GM12878 (cell line): ENCODE data around the gene MAST4. TPM values are rescaled to one million over a fixed set of nuclear protein-coding genes. Genes with fewer than 3 reads are reported as not detected.

Experiments used
- ATAC-seq: fragments of 200-7000 bp; cut with Tn5 transposase; 3 replicates; pipeline ENCODE4 v1.9.1; 2020; ENCODE audit warnings: mild to moderate bottlenecking, moderate library complexity
- BruUV-seq: library from RNA; stranded (reverse); fragments of 400-500 nt; replicated peaks from 2 replicates; lab custom pipeline; 2021; lab: Mats Ljungman, UMichigan
- CTCF ChIA-PET: fragments of 300-600 bp; sonication (Branson Sonifier 250); formaldehyde crosslinking; extraction: SDS; loops from one replicate; lab custom pipeline; 2021; ENCODE audit warnings: inconsistent platforms; lab: Yijun Ruan, JAX
- POLR2A ChIA-PET: fragments of 350-600 bp; formaldehyde crosslinking; extraction: SDS; loops from one replicate; lab custom pipeline; 2021; ENCODE audit warnings: inconsistent platforms; lab: Charles Lee
- RAD21 ChIA-PET: fragments of 300-600 bp; sonication (Branson Sonifier 250); formaldehyde crosslinking; loops from one replicate; lab custom pipeline; 2023; ENCODE audit warnings: antibody characterized with exemption; ENCODE audit not compliant: unreplicated experiment; lab: Charles Lee
- SMC1A ChIA-PET: fragments of 300-600 bp; sonication (Branson Sonifier 250); formaldehyde crosslinking; loops from one replicate; lab custom pipeline; 2023; ENCODE audit not compliant: unreplicated experiment, uncharacterized antibody; lab: Charles Lee
- DNase-seq: peaks from one replicate; pipeline ENCODE4 v3.0.0-alpha.2; 2011; ENCODE audit warnings: low read depth, low spot score
- FAIRE-seq: peaks from 3 replicates; lab custom pipeline; 2011; peaks lifted over from hg19 to GRCh38; lab: Jason Lieb, UNC
- H2AFZ ChIP-seq: 2 replicates; pipeline ENCODE4 v1.6.0; 2011; ENCODE audit warnings: low read depth, low read length, control low read depth; ENCODE audit not compliant: control insufficient read depth
- H3K27ac ChIP-seq: 2 replicates; pipeline ENCODE4 v1.5.1; 2011; ENCODE audit warnings: control low read depth; ENCODE audit not compliant: control insufficient read depth, insufficient read depth
- H3K27me3 ChIP-seq, 2 experiments: replicated peaks in 1 of 2; 2 replicates each; pipeline versions ENCODE4 v1.6.0 to v1.6.1; 2011; ENCODE audit warnings: low read length in 1 of 2; ENCODE audit not compliant: control insufficient read depth in 2 of 2, insufficient read depth in 2 of 2
- H3K36me3 ChIP-seq, 2 experiments: 2 replicates each; pipeline ENCODE4 v1.5.1; 2011; ENCODE audit warnings: low read length in 1 of 2; ENCODE audit not compliant: control insufficient read depth in 2 of 2, insufficient read depth in 2 of 2
- H3K4me1 ChIP-seq: 2 replicates; pipeline ENCODE4 v1.6.1; 2011; ENCODE audit warnings: mild to moderate bottlenecking, low read length, moderate library complexity, mixed read lengths; ENCODE audit not compliant: control insufficient read depth, insufficient read depth
- H3K4me2 ChIP-seq: 2 replicates; pipeline ENCODE4 v1.6.0; 2011; ENCODE audit warnings: control low read depth; ENCODE audit not compliant: control insufficient read depth, insufficient read depth
- H3K4me3 ChIP-seq: fragments of 200-600 bp; sonication (generic); 2 replicates; pipeline ENCODE4 v1.5.1; 2016
- H3K79me2 ChIP-seq: 2 replicates; pipeline ENCODE4 v1.6.0; 2011; ENCODE audit warnings: low read length; ENCODE audit not compliant: control insufficient read depth, insufficient read depth
- H3K9ac ChIP-seq: 2 replicates; pipeline ENCODE4 v1.8.0; 2011; ENCODE audit warnings: low read length, control low read depth, mixed read lengths; ENCODE audit not compliant: control insufficient read depth, insufficient read depth
- H3K9me3 ChIP-seq: replicated peaks from 3 replicates; pipeline ENCODE4 v1.5.1; 2011; ENCODE audit warnings: mild to moderate bottlenecking, low read length; ENCODE audit not compliant: control insufficient read depth, insufficient read depth
- H4K20me1 ChIP-seq: 2 replicates; pipeline ENCODE4 v1.6.0; 2011; ENCODE audit not compliant: control insufficient read depth, insufficient read depth
- ATF2 ChIP-seq: IDR thresholded peaks from 2 replicates; pipeline ENCODE4 v1.6.1; 2012; ENCODE audit warnings: low read length, inconsistent platforms
- ESRRA ChIP-seq: IDR thresholded peaks from 2 replicates; pipeline ENCODE4 v1.6.1; 2012; ENCODE audit warnings: mild to moderate bottlenecking, low read length, improper control_type of control experiment
- MAX ChIP-seq: IDR thresholded peaks from 2 replicates; pipeline ENCODE4 v1.6.1; 2012; ENCODE audit warnings: low read depth, low read length, improper control_type of control experiment
- NBN ChIP-seq: fragments of 450-650 bp; IDR thresholded peaks from 2 replicates; pipeline ENCODE4 v1.6.1; 2016
- PML ChIP-seq: IDR thresholded peaks from 2 replicates; pipeline ENCODE4 v1.6.1; 2012; ENCODE audit warnings: low read length, inconsistent platforms
- RAD51 ChIP-seq: fragments of 450-650 bp; IDR thresholded peaks from 2 replicates; pipeline ENCODE4 v1.6.1; 2016; ENCODE audit warnings: moderate library complexity, mild to moderate bottlenecking, inconsistent platforms
- RB1 ChIP-seq: fragments of 450-650 bp; formaldehyde crosslinking; IDR thresholded peaks from 2 replicates; pipeline ENCODE4 v1.6.1; 2017; ENCODE audit warnings: mild to moderate bottlenecking, borderline replicate concordance
- SP1 ChIP-seq: IDR thresholded peaks from one replicate; pipeline ENCODE4 v1.6.1; 2011; ENCODE audit warnings: low read depth, low read length
- SUZ12 ChIP-seq: fragments of 200-600 bp; sonication (generic); IDR thresholded peaks from one replicate; pipeline ENCODE4 v1.6.1; 2018; ENCODE audit warnings: antibody characterized with exemption, mild to moderate bottlenecking; ENCODE audit not compliant: unreplicated experiment
- WGBS: methylation state at CpG from one replicate; pipeline ENCODE4 v1.1.6; 2016; ENCODE audit warnings: low lambda C conversion rate; ENCODE audit not compliant: insufficient replicate concordance, insufficient coverage; ENCODE audit errors: missing lambda C conversion rate; 5-methylcytosine and 5-hydroxymethylcytosine counted together
- in situ Hi-C: fragments of 300-500 bp; cut with MboI; formaldehyde crosslinking; loops from 9 replicates; pipeline ENCODE4 v1.14.3; 2018; ENCODE audit warnings: mixed read lengths
- intact Hi-C: fragments of 100-400 bp; cut with micrococcal nuclease; formaldehyde crosslinking; loops from one replicate; pipeline ENCODE4 v1.14.2; 2022; ENCODE audit not compliant: unreplicated experiment
- polyA plus RNA-seq, 11 experiments: library from polyadenylated mRNA; depleted of rRNA in 4 of 11; unstranded in 6 of 11; stranded (reverse) in 5 of 11; fragments of >200 nt; fragmentation: Nextera tagmentation in 4 of 11; fragmentation: Illumina TruSeq in 1 of 11; extraction: Ambion mirVana in 4 of 11; extraction: Trizol in 1 of 11; gene quantifications; 1 replicate in 1 of 11; 2 replicates in 10 of 11; pipeline versions ENCODE4 v1.2.1 to v1.2.3, GENCODE V29; 2011 to 2016; ENCODE audit warnings: inconsistent platforms in 2 of 11, missing spikeins in 2 of 11, low read depth in 1 of 11
- total RNA-seq, 4 experiments: library from RNA; depleted of rRNA in 3 of 4; stranded (reverse); fragments of >200 nt in 3 of 4; fragmentation: Illumina TruSeq in 1 of 4; extraction: Trizol in 1 of 4; gene quantifications; 2 replicates each; pipeline versions ENCODE4 v1.2.1 to v1.2.3, GENCODE V29; 2013 to 2021

The MAST4 gene
- total and polyA plus RNA-seq, 10 of the 15 experiments (the other 5 are each of a cell fraction or from before 2014, with no cell fraction given) = 0.02 to 1.6 (median 0.29) TPM; not detected in 1

GRCh38 chr5:66830636-66831035 lies 234.4 kb downstream of the MAST4 start:
- H3K4me3 ChIP-seq = no peak overlapping the region
- no peak overlapping the region for H3K4me2 ChIP-seq
- TF ChIP-seq PML (no peak), RAD51 (no peak), ESRRA (no peak), SP1 (no peak), RB1 (no peak), NBN (no peak), MAX (no peak), ATF2 (no peak), SUZ12 (no peak)
- no peaks in the 10 kb centered on the region for H3K9me3 ChIP-seq
- H3K9ac ChIP-seq = no peak overlapping the region
- FAIRE-seq = no peak
- ATAC-seq = no peak
- SMC1A ChIA-PET = interaction anchor here (2.2 to 2.7 kb wide), 2 partner anchors 10 to 524 kb away, joined by 7 to 9 read pairs; no protein-coding TSS in a partner anchor
- no peaks in the 10 kb centered on the region for H3K79me2 ChIP-seq
- RAD21 ChIA-PET = interaction anchor here (0.7 kb wide), 1 partner anchor 16 kb away, joined by 3 read pairs; no protein-coding TSS in a partner anchor
- no peak overlapping the region for H3K27ac ChIP-seq
- CTCF ChIA-PET = interaction anchor here (0.6 to 2.2 kb wide), 5 partner anchors 9 to 524 kb away, joined by 4 to 8 read pairs (median 6); no protein-coding TSS in a partner anchor
- H3K27me3 ChIP-seq = peaks cover 10 to 13% of the 10 kb centered on the region in 2 experiments
- no peaks in the 10 kb centered on the region for H3K36me3 ChIP-seq
- WGBS = 0% methylated on average over 1 of the region's 1 CpG
- H4K20me1 ChIP-seq = no peaks in the 10 kb centered on the region; the same call in 1 of the 2 replicates
- no peak for DNase-seq
- POLR2A ChIA-PET = no interaction called here
- no peaks in the 10 kb centered on the region for H3K4me1 ChIP-seq
- in situ Hi-C loops (no loop called here), intact Hi-C loops (no loop called here)
- BruUV-seq = no TSS peak
- no peak overlapping the region for H2AFZ ChIP-seq
